CD4-positive, CD25-positive, alpha-beta regulatory T cell (primary cell): Measurements from ENCODE around the gene NFIB. TPM values are rescaled to one million over a fixed set of nuclear protein-coding genes. Genes with fewer than 3 reads are reported as not detected.

Source experiments
- ATAC-seq, 2 donors: fragments of 150-1000 bp; cut with Tn5 transposase; one replicate each; pipeline ENCODE4 v1.10.0; 2021; ENCODE audit warnings: low read depth in 2 of 2, moderate number of reproducible peaks in 2 of 2, moderate library complexity in 1 of 2
- DNase-seq, 3 donors: peaks; one replicate each; pipeline versions ENCODE4 v3.0.0 to v3.0.0-alpha.2; 2012 to 2022; ENCODE audit warnings: mixed read lengths in 1 of 3
- H3K27ac ChIP-seq: one replicate; pipeline ENCODE4 v1.7.0; 2013; ENCODE audit warnings: mild to moderate bottlenecking, low read length; ENCODE audit not compliant: insufficient read depth, poor library complexity, severe bottlenecking
- H3K27me3 ChIP-seq: one replicate; pipeline ENCODE4 v1.7.0; 2013; ENCODE audit warnings: low read length; ENCODE audit not compliant: control insufficient read depth, insufficient read depth
- H3K36me3 ChIP-seq: one replicate; pipeline ENCODE4 v1.7.0; 2013; ENCODE audit warnings: mild to moderate bottlenecking, low read length, moderate library complexity; ENCODE audit not compliant: control insufficient read depth, insufficient read depth
- H3K4me1 ChIP-seq: 2 replicates; pipeline ENCODE4 v1.7.0; 2013; ENCODE audit warnings: mild to moderate bottlenecking, low read length; ENCODE audit not compliant: insufficient read depth, control insufficient read depth, poor library complexity, severe bottlenecking
- H3K4me3 ChIP-seq: one replicate; pipeline ENCODE4 v1.7.0; 2013; ENCODE audit warnings: low read depth, mild to moderate bottlenecking, low read length, moderate library complexity
- H3K9me3 ChIP-seq, 2 experiments: 1 replicate in 1 of 2; 2 replicates in 1 of 2; pipeline ENCODE4 v1.7.0; 2013; ENCODE audit warnings: low read length in 2 of 2, mild to moderate bottlenecking in 1 of 2, moderate library complexity in 1 of 2; ENCODE audit not compliant: control insufficient read depth in 2 of 2
- H3K27ac Mint-ChIP-seq, 3 donors: one replicate each; pipeline ENCODE4 v1.8.0; 2020 to 2022; ENCODE audit warnings: mild to moderate bottlenecking in 3 of 3, mixed read lengths in 3 of 3, moderate library complexity in 2 of 3
- H3K27me3 Mint-ChIP-seq: one replicate; pipeline ENCODE4 v1.8.0; 2022; ENCODE audit warnings: mild to moderate bottlenecking, mixed read lengths
- H3K36me3 Mint-ChIP-seq: one replicate; pipeline ENCODE4 v1.8.0; 2020; ENCODE audit warnings: mixed read lengths
- H3K4me1 Mint-ChIP-seq, 4 donors: one replicate each; pipeline ENCODE4 v1.8.0; 2020 to 2022; ENCODE audit warnings: mixed read lengths in 4 of 4, mild to moderate bottlenecking in 1 of 4
- H3K4me3 Mint-ChIP-seq, 4 donors: one replicate each; pipeline ENCODE4 v1.8.0; 2020 to 2022; ENCODE audit warnings: mild to moderate bottlenecking in 4 of 4, mixed read lengths in 4 of 4, moderate library complexity in 3 of 4
- H3K9me3 Mint-ChIP-seq, 7 donors: one replicate each; pipeline ENCODE4 v1.8.0; 2020 to 2022; ENCODE audit warnings: mixed read lengths in 7 of 7, mild to moderate bottlenecking in 3 of 7, moderate library complexity in 2 of 7
- polyA plus RNA-seq, 4 donors: library from polyadenylated mRNA; unstranded; fragments of 300-500 nt; fragmentation: Illumina TruSeq; gene quantifications; one replicate each; pipeline ENCODE4 v1.2.3, GENCODE V29; 2021
- total RNA-seq: library from RNA; stranded (reverse); gene quantifications from one replicate; pipeline ENCODE4 v1.2.3, GENCODE V29; 2022

The NFIB gene
- total and polyA plus RNA-seq, 5 donors from 2014 or later, result 0.20 TPM; not detected in 4

- DNase-seq (no peak), ATAC-seq (no peak)
- no peaks in the 10 kb centered on the region for H3K4me1 ChIP-seq
- peaks cover 0 to 4% (median 0%) of the 10 kb centered on the region in 7 donors for H3K9me3 Mint-ChIP-seq
- H3K4me1 Mint-ChIP-seq, result no peaks in the 10 kb centered on the region
- no peak overlapping the region for H3K4me3 Mint-ChIP-seq
- H3K27me3 ChIP-seq, result peaks cover 12% of the 10 kb centered on the region
- no peak overlapping the region for H3K27ac Mint-ChIP-seq
- H3K27ac ChIP-seq, result no peak overlapping the region
- no peaks in the 10 kb centered on the region for H3K36me3 ChIP-seq
- H3K4me3 ChIP-seq, result no peak overlapping the region
- H3K9me3 ChIP-seq, result no peaks in the 10 kb centered on the region
- H3K27me3 Mint-ChIP-seq, result peaks cover 30% of the 10 kb centered on the region
- no peaks in the 10 kb centered on the region for H3K36me3 Mint-ChIP-seq
These were observed 29.5 kb upstream of the NFIB start for GRCh38 chr9:14343261-14344031.

DNA sequence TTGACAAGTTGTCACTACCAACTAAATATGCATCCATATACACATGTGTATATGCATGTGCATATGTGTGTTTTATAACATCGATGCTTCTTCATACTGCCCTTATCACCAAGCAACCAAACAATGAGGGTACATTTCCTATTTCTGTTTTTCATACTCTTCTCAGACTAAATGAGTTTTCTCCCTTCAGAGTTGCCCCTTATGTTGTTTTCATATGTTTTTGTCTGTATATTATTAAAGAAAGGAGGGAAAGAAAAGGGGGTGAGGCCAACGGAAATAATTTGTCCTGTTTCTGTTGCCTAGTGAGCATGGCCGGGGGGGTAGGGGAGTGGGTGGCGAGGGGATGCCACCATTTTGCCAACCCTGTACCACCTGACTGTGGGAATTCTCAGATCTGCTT is 28.8 kb upstream of the NFIB start:
- H3K4me3 Mint-ChIP-seq, result no peak overlapping the region
- peaks cover 0 to 4% (median 0%) of the 10 kb centered on the region in 7 donors for H3K9me3 Mint-ChIP-seq
- H3K27me3 Mint-ChIP-seq, result peaks cover 29% of the 10 kb centered on the region
- ATAC-seq (no peak), DNase-seq (no peak)
- Histone ChIP-seq H3K4me1 (no peaks in the 10 kb centered on the region), H3K27ac (no peak overlapping the region), H3K4me3 (no peak overlapping the region), H3K36me3 (no peaks in the 10 kb centered on the region), H3K9me3 (no peaks in the 10 kb centered on the region), H3K27me3 (peaks cover 12% of the 10 kb centered on the region)
- H3K36me3 Mint-ChIP-seq, result no peaks in the 10 kb centered on the region
- H3K27ac Mint-ChIP-seq, result no peak overlapping the region
- no peaks in the 10 kb centered on the region for H3K4me1 Mint-ChIP-seq

DNA sequence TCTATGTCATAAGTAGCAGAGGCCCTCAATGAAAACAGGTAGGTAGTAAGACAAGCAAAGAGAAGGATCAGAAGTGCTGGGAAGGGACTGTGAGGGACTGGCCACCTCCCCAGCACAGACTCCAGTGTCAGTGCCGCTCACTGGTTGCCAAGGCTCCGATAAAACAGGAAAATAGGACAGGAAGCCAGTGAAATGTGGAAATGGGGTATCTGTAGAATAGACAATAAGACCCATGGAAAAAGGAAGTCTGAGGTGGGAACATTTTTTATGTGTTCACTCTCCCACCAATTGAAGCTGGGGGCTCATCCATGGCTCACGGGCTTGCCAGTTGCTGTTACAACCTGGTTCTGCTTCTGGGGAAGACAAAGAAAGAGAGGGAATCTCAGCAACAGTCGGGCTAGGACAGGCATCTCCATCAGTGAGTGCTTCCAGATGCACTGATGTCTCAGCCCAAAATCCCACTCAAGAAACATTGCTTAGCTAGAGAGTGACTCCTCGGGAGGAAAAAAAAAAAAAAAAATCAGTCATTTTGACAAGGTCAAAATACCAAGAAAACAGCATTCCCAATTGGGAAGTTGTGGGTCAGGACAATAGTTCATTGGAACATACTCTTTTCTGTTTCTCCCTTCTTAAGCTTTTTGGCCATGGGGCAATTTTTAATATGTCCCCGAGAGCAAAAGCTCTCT is 27.6 kb upstream of the NFIB start:
- H3K9me3 Mint-ChIP-seq, result peaks cover 0 to 4% (median 0%) of the 10 kb centered on the region in 7 donors
- H3K4me3 ChIP-seq, result no peak overlapping the region
- H3K27ac ChIP-seq, result no peak overlapping the region
- no peak overlapping the region for H3K27ac Mint-ChIP-seq
- H3K27me3 ChIP-seq, result peaks cover 12% of the 10 kb centered on the region
- peaks cover 24% of the 10 kb centered on the region for H3K27me3 Mint-ChIP-seq
- no peaks in the 10 kb centered on the region for H3K36me3 ChIP-seq
- no peaks in the 10 kb centered on the region for H3K4me1 ChIP-seq
- no peak for ATAC-seq
- DNase-seq, result no peak
- no peaks in the 10 kb centered on the region for H3K4me1 Mint-ChIP-seq
- H3K4me3 Mint-ChIP-seq, result no peak overlapping the region
- no peaks in the 10 kb centered on the region for H3K9me3 ChIP-seq
- no peaks in the 10 kb centered on the region for H3K36me3 Mint-ChIP-seq

- Mint-ChIP-seq H3K27me3 (peaks cover 22% of the 10 kb centered on the region), H3K9me3 (peaks cover 0 to 4% (median 0%) of the 10 kb centered on the region in 7 donors), H3K4me1 (no peaks in the 10 kb centered on the region), H3K27ac (no peak overlapping the region), H3K4me3 (no peak overlapping the region), H3K36me3 (no peaks in the 10 kb centered on the region)
- Histone ChIP-seq H3K9me3 (no peaks in the 10 kb centered on the region), H3K4me3 (no peak overlapping the region), H3K36me3 (no peaks in the 10 kb centered on the region), H3K4me1 (no peaks in the 10 kb centered on the region), H3K27me3 (peaks cover 10% of the 10 kb centered on the region), H3K27ac (no peak overlapping the region)
- DNase-seq (no peak), ATAC-seq (no peak)
These were observed 27.1 kb upstream of the NFIB start for GRCh38 chr9:14340994-14341393.

GRCh38 chr9:14340219-14340873 is 26.4 kb upstream of the NFIB start:
- no peaks in the 10 kb centered on the region for H3K4me1 Mint-ChIP-seq
- Histone ChIP-seq H3K9me3 (no peaks in the 10 kb centered on the region), H3K27ac (no peak overlapping the region), H3K4me1 (no peaks in the 10 kb centered on the region), H3K36me3 (no peaks in the 10 kb centered on the region), H3K4me3 (no peak overlapping the region), H3K27me3 (peaks cover 8% of the 10 kb centered on the region)
- H3K27ac Mint-ChIP-seq, result no peak overlapping the region
- no peak for ATAC-seq
- no peak overlapping the region for H3K4me3 Mint-ChIP-seq
- no peaks in the 10 kb centered on the region for H3K36me3 Mint-ChIP-seq
- H3K27me3 Mint-ChIP-seq, result peaks cover 25% of the 10 kb centered on the region
- DNase-seq, result no peak
- H3K9me3 Mint-ChIP-seq, result peaks cover 0 to 4% (median 0%) of the 10 kb centered on the region in 7 donors

DNA sequence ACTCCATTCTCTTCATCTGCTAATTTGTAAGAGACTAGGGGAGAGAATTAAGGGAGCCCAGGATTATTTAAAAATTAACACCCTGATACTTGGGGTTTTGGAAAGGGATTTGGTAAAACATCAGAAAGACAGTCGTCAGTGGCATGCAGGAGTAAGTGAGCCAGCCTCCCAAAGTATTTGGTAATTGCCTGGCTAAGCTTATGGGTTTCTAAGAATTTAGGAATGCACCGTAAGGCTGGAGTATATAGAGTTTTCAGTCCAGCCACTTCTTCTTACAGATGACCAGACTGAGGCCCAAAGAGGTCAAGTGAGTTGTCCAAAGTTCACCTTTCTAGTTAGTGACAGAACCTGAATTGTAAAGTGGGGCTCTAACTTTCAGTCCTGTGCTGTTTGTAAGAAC is 25.8 kb upstream of the NFIB start:
- no peak overlapping the region for H3K27ac ChIP-seq
- peaks cover 31% of the 10 kb centered on the region for H3K27me3 Mint-ChIP-seq
- no peaks in the 10 kb centered on the region for H3K4me1 ChIP-seq
- no peak overlapping the region for H3K27ac Mint-ChIP-seq
- peaks cover 0 to 5% (median 0%) of the 10 kb centered on the region in 7 donors for H3K9me3 Mint-ChIP-seq
- no peaks in the 10 kb centered on the region for H3K36me3 Mint-ChIP-seq
- DNase-seq (no peak), ATAC-seq (no peak)
- no peaks in the 10 kb centered on the region for H3K36me3 ChIP-seq
- H3K27me3 ChIP-seq, result peaks cover 7% of the 10 kb centered on the region
- H3K4me1 Mint-ChIP-seq, result no peaks in the 10 kb centered on the region
- H3K4me3 Mint-ChIP-seq, result no peak overlapping the region
- no peak overlapping the region for H3K4me3 ChIP-seq
- no peaks in the 10 kb centered on the region for H3K9me3 ChIP-seq

- H3K27me3 Mint-ChIP-seq, result peaks cover 33% of the 10 kb centered on the region
- Histone ChIP-seq H3K9me3 (no peaks in the 10 kb centered on the region), H3K27me3 (peaks cover 2% of the 10 kb centered on the region), H3K27ac (no peak overlapping the region), H3K4me3 (no peak overlapping the region), H3K4me1 (no peaks in the 10 kb centered on the region), H3K36me3 (no peaks in the 10 kb centered on the region)
- H3K4me1 Mint-ChIP-seq, result no peaks in the 10 kb centered on the region
- no peak overlapping the region for H3K27ac Mint-ChIP-seq
- H3K9me3 Mint-ChIP-seq, result peaks cover 0 to 7% (median 2%) of the 10 kb centered on the region in 7 donors
- DNase-seq (no peak), ATAC-seq (no peak)
- H3K4me3 Mint-ChIP-seq, result no peak overlapping the region
- no peaks in the 10 kb centered on the region for H3K36me3 Mint-ChIP-seq
These were observed 23.7 kb upstream of the NFIB start for GRCh38 chr9:14337615-14338014.
